ENCODE results near the gene LRRC8D. TPM values are rescaled to one million over a fixed set of nuclear protein-coding genes. Genes with fewer than 3 reads are reported as not detected.

The LRRC8D gene
- total RNA-seq, 1 donor from 2014 or later, result 1.3 TPM

GRCh38 chr1:89844241-89844807 is 23.5 kb downstream of the LRRC8D start:
- no peak for TF ChIP-seq CTCF (IDR thresholded peaks at IDR 0.05)
- Histone ChIP-seq H3K36me3 (no peaks in the 10 kb centered on the region), H3K27me3 (no peaks in the 10 kb centered on the region), H3K4me1 (peaks cover 3 to 9% of the 10 kb centered on the region in 2 donors), H3K27ac (peak overlapping the region; percentile 61 to 70), H3K9me3 (no peaks in the 10 kb centered on the region), H3K4me3 (peak overlapping the region; percentile 75 to 92)
- intact Hi-C loops (cut with DNase I), result no loop called here
- DNase-seq (ENCODE audit: low spot score in 2 of 2), result no peak

- H3K27me3 ChIP-seq, result no peaks in the 10 kb centered on the region
- no peak for DNase-seq (ENCODE audit: low spot score in 2 of 2)
- no peak overlapping the region for H3K4me3 ChIP-seq
- peaks cover 3 to 9% of the 10 kb centered on the region in 2 donors for H3K4me1 ChIP-seq
- no peaks in the 10 kb centered on the region for H3K36me3 ChIP-seq
- H3K27ac ChIP-seq, result no peak overlapping the region
- no peak for TF ChIP-seq CTCF (IDR thresholded peaks at IDR 0.05)
- intact Hi-C loops (cut with DNase I), result no loop called here
- no peaks in the 10 kb centered on the region for H3K9me3 ChIP-seq
These were observed 24.0 kb downstream of the LRRC8D start for GRCh38 chr1:89844860-89845259.

GRCh38 chr1:89847191-89847729 is 26.4 kb downstream of the LRRC8D start:
- Histone ChIP-seq H3K4me3 (no peak overlapping the region), H3K27ac (no peak overlapping the region), H3K4me1 (peaks cover 3 to 9% of the 10 kb centered on the region in 2 donors), H3K27me3 (no peaks in the 10 kb centered on the region), H3K9me3 (no peaks in the 10 kb centered on the region), H3K36me3 (no peaks in the 10 kb centered on the region)
- no peak for DNase-seq (ENCODE audit: low spot score in 2 of 2)
- no peak for TF ChIP-seq CTCF (IDR thresholded peaks at IDR 0.05)
- intact Hi-C loops (cut with DNase I), result no loop called here

- Histone ChIP-seq H3K36me3 (no peaks in the 10 kb centered on the region), H3K4me3 (no peak overlapping the region), H3K27ac (no peak overlapping the region), H3K9me3 (no peaks in the 10 kb centered on the region), H3K27me3 (no peaks in the 10 kb centered on the region), H3K4me1 (no peaks in the 10 kb centered on the region)
- TF ChIP-seq CTCF (IDR thresholded peaks at IDR 0.05), result no peak
- DNase-seq (ENCODE audit: low spot score in 2 of 2), result no peak
- intact Hi-C loops (cut with DNase I), result no loop called here
These were observed 30.1 kb downstream of the LRRC8D start for GRCh38 chr1:89850844-89851415.

GRCh38 chr1:89854140-89854539 is 33.3 kb downstream of the LRRC8D start:
- H3K4me3 ChIP-seq, result no peak overlapping the region
- no peak for TF ChIP-seq CTCF (IDR thresholded peaks at IDR 0.05)
- intact Hi-C loops (cut with DNase I), result no loop called here

More at GRCh38 chr1:89854140-89854539, 33.3 kb downstream of the LRRC8D start:
- no peaks in the 10 kb centered on the region for H3K27me3 ChIP-seq
- H3K36me3 ChIP-seq, result no peaks in the 10 kb centered on the region
- no peak overlapping the region for H3K27ac ChIP-seq
- no peak for DNase-seq (ENCODE audit: low spot score in 2 of 2)
- H3K9me3 ChIP-seq, result no peaks in the 10 kb centered on the region
- no peaks in the 10 kb centered on the region for H3K4me1 ChIP-seq
